PC-9 (cell line): ENCODE measurements around the gene FUNDC2. TPM values are rescaled to one million over a fixed set of nuclear protein-coding genes. Genes with fewer than 3 reads are reported as not detected.

ENCODE experiments used
- BruUV-seq: library from RNA; stranded (reverse); fragments of 400-500 nt; replicated peaks from 2 replicates; lab custom pipeline; 2021; lab: Mats Ljungman, UMichigan
- CTCF ChIA-PET: fragments of 300-600 bp; sonication (Branson Sonifier 250); formaldehyde crosslinking; loops from one replicate; lab custom pipeline; 2022; ENCODE audit warnings: antibody characterized with exemption; lab: Charles Lee
- POLR2A ChIA-PET: fragments of 300-600 bp; sonication (Branson Sonifier 250); formaldehyde crosslinking; loops from one replicate; lab custom pipeline; 2022; ENCODE audit warnings: antibody characterized with exemption; ENCODE audit not compliant: unreplicated experiment; lab: Charles Lee
- DNase-seq, 2 experiments: peaks; one replicate each; pipeline versions ENCODE4 v3.0.0 to v3.0.0-alpha.2; 2015 to 2022; ENCODE audit warnings: mixed read lengths in 1 of 2
- H2AFZ ChIP-seq: fragments of 200-600 bp; sonication (generic); 2 replicates; pipeline ENCODE4 v1.8.1; 2017; ENCODE audit warnings: antibody characterized with exemption
- H3F3A ChIP-seq: fragments of 200-600 bp; sonication (generic); 2 replicates; pipeline ENCODE4 v1.8.1; 2017; ENCODE audit warnings: antibody characterized with exemption, mild to moderate bottlenecking, low read depth; ENCODE audit not compliant: insufficient read depth
- H3K27ac ChIP-seq: fragments of 200-600 bp; sonication (generic); 2 replicates; pipeline ENCODE4 v1.6.1; 2016; ENCODE audit warnings: mixed run types
- H3K27me3 ChIP-seq: fragments of 200-600 bp; sonication (generic); 2 replicates; pipeline ENCODE4 v1.6.1; 2016; ENCODE audit warnings: low read depth, mixed run types; ENCODE audit not compliant: insufficient read depth
- H3K36me3 ChIP-seq: fragments of 200-600 bp; sonication (generic); 2 replicates; pipeline ENCODE4 v1.6.1; 2016; ENCODE audit warnings: low read depth, mixed run types
- H3K4me1 ChIP-seq: fragments of 200-600 bp; sonication (generic); replicated peaks from 2 replicates; pipeline ENCODE4 v1.6.1; 2016; ENCODE audit warnings: mixed run types; ENCODE audit not compliant: insufficient read depth
- H3K4me2 ChIP-seq: fragments of 200-600 bp; sonication (generic); 2 replicates; pipeline ENCODE4 v1.6.1; 2017; ENCODE audit warnings: mixed run types
- H3K4me3 ChIP-seq: fragments of 200-600 bp; sonication (generic); 2 replicates; pipeline ENCODE4 v1.6.1; 2016; ENCODE audit warnings: mixed run types
- H3K79me2 ChIP-seq: fragments of 200-600 bp; sonication (generic); 2 replicates; pipeline ENCODE4 v1.6.1; 2017; ENCODE audit warnings: low read depth, mixed run types
- H3K9me2 ChIP-seq: fragments of 200-600 bp; sonication (generic); 2 replicates; pipeline ENCODE4 v1.8.1; 2017; ENCODE audit warnings: mild to moderate bottlenecking; ENCODE audit not compliant: insufficient read depth
- H3K9me3 ChIP-seq: fragments of 200-600 bp; sonication (generic); 2 replicates; pipeline ENCODE4 v1.8.1; 2016; ENCODE audit warnings: low read depth; ENCODE audit not compliant: insufficient read depth
- H4K20me1 ChIP-seq: fragments of 200-600 bp; sonication (generic); 2 replicates; pipeline ENCODE4 v1.8.1; 2017; ENCODE audit not compliant: insufficient read depth
- EZH2 ChIP-seq: fragments of 200-600 bp; sonication (generic); IDR thresholded peaks from 2 replicates; pipeline ENCODE4 v1.8.0; 2017; ENCODE audit warnings: antibody characterized with exemption, low read depth
- intact Hi-C: fragments of 100-400 bp; cut with micrococcal nuclease; formaldehyde crosslinking; loops from one replicate; pipeline ENCODE4 v1.10.0; 2022; ENCODE audit not compliant: unreplicated experiment
- total RNA-seq: library from RNA; stranded (reverse); gene quantifications from 2 replicates; pipeline ENCODE4 v1.2.3, GENCODE V29; 2021
- TF ChIP-seq, protein P1 (sequence below): fragments of 200-600 bp; sonication (generic); conservative IDR thresholded peaks from 2 replicates; pipeline ENCODE4 v1.6.1; 2017; ENCODE audit warnings: mixed run types, antibody characterized with exemption, mild to moderate bottlenecking, moderate library complexity

Gene FUNDC2
- total RNA-seq, 1 experiment from 2014 or later: 90.6 TPM

DNA sequence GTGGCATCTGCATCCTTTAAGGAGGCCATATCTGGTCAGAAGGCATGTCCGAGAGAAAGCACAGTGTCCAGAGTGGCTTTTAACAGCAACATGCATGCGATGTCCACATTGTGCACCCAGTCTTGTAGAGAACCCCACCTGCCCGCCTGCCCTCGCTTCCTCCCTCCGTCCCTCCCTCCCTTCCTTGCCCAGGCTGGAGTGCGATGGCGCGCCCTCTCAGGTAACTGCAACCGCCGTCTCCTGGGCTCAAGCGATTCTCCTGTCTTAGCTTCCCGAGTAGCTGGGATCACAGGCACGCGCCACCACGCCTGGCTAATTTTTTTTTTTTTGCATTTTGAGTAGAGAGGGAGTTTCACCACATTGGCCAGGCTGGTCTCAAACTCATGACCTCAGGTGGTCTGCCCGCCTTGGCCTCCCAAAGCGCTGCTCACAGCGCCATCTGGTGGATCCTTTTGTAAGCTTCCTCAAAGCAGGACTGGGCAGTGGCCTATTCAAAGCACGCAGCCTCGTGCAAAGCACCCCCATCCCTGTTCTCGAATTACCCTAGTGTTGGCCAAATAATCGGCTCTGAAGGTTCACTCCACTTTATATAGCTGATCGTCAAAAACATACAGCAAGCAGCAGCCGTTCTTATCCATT, 59.7 kb downstream of the FUNDC2 start:
- BruUV-seq: no TSS peak
- H3K27me3 ChIP-seq: no peaks in the 10 kb centered on the region
- H3K4me2 ChIP-seq: no peak overlapping the region
- DNase-seq: peak in 1 of 2 experiments; percentile 26
- ChIA-PET POLR2A (no interaction called here), CTCF (interaction anchor here (0.6 to 0.8 kb wide), 3 partner anchors 62 to 169 kb away, joined by 3 to 4 read pairs (median 3); no protein-coding TSS in a partner anchor)
- no peak for TF ChIP-seq EZH2
- TF ChIP-seq, protein P1, sequence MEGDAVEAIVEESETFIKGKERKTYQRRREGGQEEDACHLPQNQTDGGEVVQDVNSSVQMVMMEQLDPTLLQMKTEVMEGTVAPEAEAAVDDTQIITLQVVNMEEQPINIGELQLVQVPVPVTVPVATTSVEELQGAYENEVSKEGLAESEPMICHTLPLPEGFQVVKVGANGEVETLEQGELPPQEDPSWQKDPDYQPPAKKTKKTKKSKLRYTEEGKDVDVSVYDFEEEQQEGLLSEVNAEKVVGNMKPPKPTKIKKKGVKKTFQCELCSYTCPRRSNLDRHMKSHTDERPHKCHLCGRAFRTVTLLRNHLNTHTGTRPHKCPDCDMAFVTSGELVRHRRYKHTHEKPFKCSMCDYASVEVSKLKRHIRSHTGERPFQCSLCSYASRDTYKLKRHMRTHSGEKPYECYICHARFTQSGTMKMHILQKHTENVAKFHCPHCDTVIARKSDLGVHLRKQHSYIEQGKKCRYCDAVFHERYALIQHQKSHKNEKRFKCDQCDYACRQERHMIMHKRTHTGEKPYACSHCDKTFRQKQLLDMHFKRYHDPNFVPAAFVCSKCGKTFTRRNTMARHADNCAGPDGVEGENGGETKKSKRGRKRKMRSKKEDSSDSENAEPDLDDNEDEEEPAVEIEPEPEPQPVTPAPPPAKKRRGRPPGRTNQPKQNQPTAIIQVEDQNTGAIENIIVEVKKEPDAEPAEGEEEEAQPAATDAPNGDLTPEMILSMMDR: peak; percentile 71
- no peak overlapping the region for H3K27ac ChIP-seq
- H3K9me2 ChIP-seq: no peaks in the 10 kb centered on the region
- no peaks in the 10 kb centered on the region for H3K79me2 ChIP-seq
- intact Hi-C loops: no loop called here
- no peaks in the 10 kb centered on the region for H3K36me3 ChIP-seq
- H2AFZ ChIP-seq: no peak overlapping the region
- no peaks in the 10 kb centered on the region for H3K4me1 ChIP-seq
- no peak overlapping the region for H3K4me3 ChIP-seq
- no peaks in the 10 kb centered on the region for H3K9me3 ChIP-seq
- no peaks in the 10 kb centered on the region for H3F3A ChIP-seq
- H4K20me1 ChIP-seq: no peaks in the 10 kb centered on the region

DNA sequence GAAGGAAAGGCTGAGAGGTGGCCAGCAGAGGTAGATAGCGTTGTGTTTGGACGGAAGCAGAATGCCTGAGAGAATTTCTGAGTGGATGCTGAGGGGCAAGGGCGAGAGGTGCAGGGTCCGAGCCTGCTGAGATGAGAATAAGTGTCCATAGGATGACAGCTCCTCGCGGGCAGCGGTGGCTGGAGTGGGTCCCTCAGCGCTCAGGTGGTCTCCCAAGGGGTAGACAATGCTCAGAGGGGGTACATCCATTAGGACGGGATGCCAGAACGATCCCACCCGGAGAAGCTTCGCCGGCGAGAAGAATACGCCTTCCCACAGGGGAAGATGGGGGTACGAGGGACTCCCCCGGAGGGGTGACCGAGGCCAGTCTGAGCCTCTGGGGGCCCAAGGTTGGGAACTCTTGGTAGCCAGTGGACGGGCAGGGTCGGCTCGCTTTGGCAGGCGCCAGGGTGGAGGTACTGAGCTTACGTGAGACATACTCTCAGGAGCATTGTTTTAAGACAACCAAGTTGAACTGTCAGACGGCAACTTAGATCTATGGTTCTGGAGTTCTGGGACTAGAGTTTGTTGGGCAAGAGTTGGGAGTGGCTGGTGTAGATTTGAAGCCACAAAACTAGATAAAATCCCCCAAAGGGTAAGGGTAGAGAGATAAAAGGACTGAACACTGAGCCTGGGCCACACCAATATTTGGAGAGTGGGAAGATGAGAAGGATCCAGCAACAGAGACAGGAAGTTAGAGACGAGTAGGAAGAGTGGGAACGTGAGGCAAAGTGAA, 60.5 kb downstream of the FUNDC2 start:
- TF ChIP-seq EZH2: no peak
- Histone ChIP-seq H3F3A (no peaks in the 10 kb centered on the region), H3K4me3 (no peak overlapping the region), H3K79me2 (no peaks in the 10 kb centered on the region), H3K9me2 (no peaks in the 10 kb centered on the region), H2AFZ (no peak overlapping the region), H3K4me2 (no peak overlapping the region), H3K36me3 (no peaks in the 10 kb centered on the region), H3K27ac (no peak overlapping the region), H3K9me3 (no peaks in the 10 kb centered on the region), H4K20me1 (no peaks in the 10 kb centered on the region), H3K27me3 (no peaks in the 10 kb centered on the region), H3K4me1 (no peaks in the 10 kb centered on the region)
- intact Hi-C loops: no loop called here
- DNase-seq: no peak
- ChIA-PET POLR2A (no interaction called here), CTCF (interaction anchor here (0.6 to 0.8 kb wide), 3 partner anchors 61 to 169 kb away, joined by 3 to 4 read pairs (median 3); no protein-coding TSS in a partner anchor)
- BruUV-seq: no TSS peak

DNA sequence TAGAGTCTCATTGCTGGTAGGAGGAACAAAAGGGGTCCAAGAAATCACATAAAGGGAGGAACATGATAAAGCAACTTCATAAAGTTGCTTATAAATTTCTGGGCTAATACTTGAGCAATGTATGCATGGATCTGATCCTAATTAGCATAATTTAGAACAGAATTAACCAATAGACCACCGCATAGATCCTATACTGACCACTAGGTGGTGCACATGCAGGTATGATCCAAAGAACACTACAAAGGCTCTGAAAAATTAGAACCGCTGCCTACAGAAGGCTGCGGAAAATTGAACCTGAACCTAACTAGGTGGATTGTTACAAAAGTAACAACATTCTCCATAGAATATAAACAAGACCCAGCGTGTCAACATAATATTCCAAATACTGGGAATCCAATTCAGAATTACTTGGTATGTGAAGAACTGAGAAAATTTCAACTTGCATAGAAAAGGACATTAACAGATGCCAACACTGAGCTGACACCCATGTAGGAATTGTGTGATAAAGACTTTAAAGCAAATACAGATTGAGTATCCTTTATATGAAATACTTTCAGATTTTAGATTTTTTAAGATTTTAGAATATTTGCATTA, 67.9 kb downstream of the FUNDC2 start:
- 0 out of 2 replicates have a peak, but pooled peaks cover 10% of the 10 kb centered on the region for H3K36me3 ChIP-seq
- no TSS peak for BruUV-seq
- no peaks in the 10 kb centered on the region for H3K79me2 ChIP-seq
- H3K4me1 ChIP-seq: no peaks in the 10 kb centered on the region
- no peaks in the 10 kb centered on the region for H3K9me2 ChIP-seq
- H3K4me3 ChIP-seq: no peak overlapping the region
- H3K4me2 ChIP-seq: no peak overlapping the region
- POLR2A ChIA-PET: no interaction called here
- H3K27me3 ChIP-seq: no peaks in the 10 kb centered on the region
- TF ChIP-seq EZH2: no peak
- TF ChIP-seq, protein P1: peak; percentile 76
- peak in 1 of 2 experiments; percentile 7 for DNase-seq
- CTCF ChIA-PET: interaction anchor here (0.5 kb wide), 1 partner anchor 142 kb away, joined by 5 read pairs; no protein-coding TSS in a partner anchor
- H2AFZ ChIP-seq: no peak overlapping the region
- intact Hi-C loops: loop anchor here (1.0 to 10.0 kb wide), 2 partner anchors 120 to 726 kb away; partner anchors contain the start of gene VBP1
- no peak overlapping the region for H3K27ac ChIP-seq
- no peaks in the 10 kb centered on the region for H3K9me3 ChIP-seq
- H4K20me1 ChIP-seq: no peaks in the 10 kb centered on the region
- H3F3A ChIP-seq: no peaks in the 10 kb centered on the region
